CD14-positive monocyte (primary cell): ENCODE results near the gene FGF14. TPM values are rescaled to one million over a fixed set of nuclear protein-coding genes. Genes with fewer than 3 reads are reported as not detected.

Experiments used
- DNase-seq, 3 donors: peaks; one replicate each; pipeline ENCODE4 v3.0.0-alpha.2; 2011 to 2022
- H2AFZ ChIP-seq: 2 replicates; pipeline ENCODE4 v1.6.0; 2012; ENCODE audit warnings: mild to moderate bottlenecking, low read depth, low read length, inconsistent platforms; ENCODE audit not compliant: insufficient read depth, poor library complexity, severe bottlenecking
- H3K27ac ChIP-seq, 2 donors: 1 replicate in 1 of 2; 2 replicates in 1 of 2; pipeline ENCODE4 v1.5.1; 2012 to 2013; ENCODE audit warnings: low read length in 2 of 2, control low read depth in 1 of 2, inconsistent platforms in 1 of 2, low read depth in 1 of 2, mild to moderate bottlenecking in 1 of 2
- H3K27me3 ChIP-seq, 2 donors: one replicate each; pipeline versions ENCODE4 v1.6.0 to v1.6.1; 2011 to 2013; ENCODE audit warnings: low read length in 2 of 2; ENCODE audit not compliant: control insufficient read depth in 2 of 2, insufficient read depth in 2 of 2
- H3K36me3 ChIP-seq, 2 donors: replicated peaks in 1 of 2; 1 replicate in 1 of 2; 2 replicates in 1 of 2; pipeline versions ENCODE4 v1.5.1 to v1.6.1; 2012 to 2013; ENCODE audit warnings: low read length in 2 of 2, control low read depth in 1 of 2, inconsistent platforms in 1 of 2, mild to moderate bottlenecking in 1 of 2; ENCODE audit not compliant: insufficient read depth in 2 of 2, control insufficient read depth in 1 of 2
- H3K4me1 ChIP-seq, 2 donors: 1 replicate in 1 of 2; 2 replicates in 1 of 2; pipeline versions ENCODE4 v1.5.1 to v1.6.1; 2012 to 2013; ENCODE audit warnings: low read length in 2 of 2, control low read depth in 1 of 2, inconsistent platforms in 1 of 2, mild to moderate bottlenecking in 1 of 2, moderate library complexity in 1 of 2; ENCODE audit not compliant: insufficient read depth in 2 of 2, control insufficient read depth in 1 of 2
- H3K4me2 ChIP-seq: replicated peaks from 2 replicates; pipeline ENCODE3; 2012; ENCODE audit warnings: low read length, moderate library complexity, mild to moderate bottlenecking; ENCODE audit not compliant: poor library complexity, severe bottlenecking; ENCODE audit errors: extremely low read depth
- H3K4me3 ChIP-seq, 3 experiments: fragments of 200-600 bp in 1 of 3; sonication (generic) in 1 of 3; replicated peaks in 1 of 3; 1 replicate in 2 of 3; 2 replicates in 1 of 3; pipeline ENCODE4 v1.5.1; 2011 to 2013; ENCODE audit warnings: low read length in 3 of 3, mild to moderate bottlenecking in 3 of 3, control low read depth in 2 of 3, low read depth in 2 of 3, inconsistent platforms in 1 of 3, moderate library complexity in 1 of 3
- H3K79me2 ChIP-seq: 2 replicates; pipeline ENCODE4 v1.6.0; 2012; ENCODE audit warnings: mild to moderate bottlenecking, control low read depth, inconsistent platforms, low read length, moderate library complexity; ENCODE audit not compliant: insufficient read depth
- H3K9ac ChIP-seq: 2 replicates; pipeline ENCODE4 v1.6.0; 2017; ENCODE audit warnings: low read length, mild to moderate bottlenecking; ENCODE audit not compliant: insufficient read depth, poor library complexity, severe bottlenecking
- H3K9me3 ChIP-seq, 2 donors: replicated peaks in 1 of 2; 1 replicate in 1 of 2; 2 replicates in 1 of 2; pipeline versions ENCODE4 v1.5.1 to v1.6.1; 2012 to 2013; ENCODE audit warnings: low read length in 2 of 2, control low read depth in 1 of 2; ENCODE audit not compliant: control insufficient read depth in 1 of 2, insufficient read depth in 1 of 2
- H4K20me1 ChIP-seq: 2 replicates; pipeline ENCODE4 v1.6.0; 2012; ENCODE audit warnings: mild to moderate bottlenecking, low read length, control low read depth, moderate library complexity; ENCODE audit not compliant: insufficient read depth
- H3K27ac Mint-ChIP-seq, 7 donors: one replicate each; pipeline ENCODE4 v1.8.0; 2020; ENCODE audit warnings: mild to moderate bottlenecking in 7 of 7, mixed read lengths in 7 of 7, moderate library complexity in 6 of 7, inconsistent platforms in 2 of 7
- H3K27me3 Mint-ChIP-seq, 3 donors: one replicate each; pipeline ENCODE4 v1.8.0; 2021 to 2022; ENCODE audit warnings: low read depth in 3 of 3, mild to moderate bottlenecking in 3 of 3, mixed read lengths in 3 of 3, moderate library complexity in 3 of 3, inconsistent platforms in 1 of 3
- H3K36me3 Mint-ChIP-seq, 2 donors: one replicate each; pipeline ENCODE4 v1.8.0; 2020; ENCODE audit warnings: mixed read lengths in 2 of 2, inconsistent platforms in 1 of 2, mild to moderate bottlenecking in 1 of 2
- H3K4me1 Mint-ChIP-seq: one replicate; pipeline ENCODE4 v1.8.0; 2020; ENCODE audit warnings: mild to moderate bottlenecking, mixed read lengths
- H3K4me3 Mint-ChIP-seq, 2 donors: one replicate each; pipeline ENCODE4 v1.8.0; 2020; ENCODE audit warnings: mild to moderate bottlenecking in 2 of 2, mixed read lengths in 2 of 2, moderate library complexity in 1 of 2
- H3K9me3 Mint-ChIP-seq, 7 donors: one replicate each; pipeline ENCODE4 v1.8.0; 2020 to 2022; ENCODE audit warnings: mixed read lengths in 7 of 7, mild to moderate bottlenecking in 6 of 7, moderate library complexity in 6 of 7, inconsistent platforms in 2 of 7
- CTCF ChIP-seq: fragments of 200-600 bp; IDR thresholded peaks from one replicate; pipeline ENCODE4 v1.8.0; 2022; ENCODE audit warnings: antibody characterized with exemption, mild to moderate bottlenecking
- WGBS: methylation state at CpG from one replicate; pipeline ENCODE4 v1.1.5; 2013; ENCODE audit warnings: missing lambda C conversion rate; ENCODE audit not compliant: insufficient coverage; 5-methylcytosine and 5-hydroxymethylcytosine counted together
- intact Hi-C, 2 donors: fragments of 100-400 bp; cut with micrococcal nuclease; formaldehyde crosslinking; loops; one replicate each; pipeline versions ENCODE4 v1.15.0 to v1.15.1; 2023
- polyA plus RNA-seq, 3 donors: library from polyadenylated mRNA; depleted of rRNA in 1 of 3; unstranded in 2 of 3; stranded (reverse) in 1 of 3; fragments of 300-500 nt in 2 of 3; fragments of >200 nt in 1 of 3; fragmentation: Illumina TruSeq in 2 of 3; gene quantifications; 1 replicate in 2 of 3; 2 replicates in 1 of 3; pipeline ENCODE4 v1.2.3, GENCODE V29; 2012 to 2021

Gene FGF14
- polyA plus RNA-seq, 3 donors: not detected

GRCh38 chr13:101916775-101917474, 484.9 kb downstream of the FGF14 start:
- no peaks in the 10 kb centered on the region for H3K4me1 Mint-ChIP-seq
- no peak overlapping the region for H3K9ac ChIP-seq
- no peak overlapping the region for H3K27ac Mint-ChIP-seq
- peaks cover 0 to 9% (median 1%) of the 10 kb centered on the region in 7 donors for H3K9me3 Mint-ChIP-seq
- 2% methylated on average over 70 of the region's 73 CpGs for WGBS
- peaks cover 44 to 54% (median 49%) of the 10 kb centered on the region in 3 donors for H3K27me3 Mint-ChIP-seq
- intact Hi-C loops: no loop called here
- peaks cover 37 to 62% of the 10 kb centered on the region in 2 donors for H3K27me3 ChIP-seq
- no peaks in the 10 kb centered on the region for H3K4me1 ChIP-seq
- no peak overlapping the region for H3K27ac ChIP-seq
- no peak for TF ChIP-seq CTCF
- no peak overlapping the region for H2AFZ ChIP-seq
- H3K4me3 Mint-ChIP-seq: peak overlapping the region in 1 of 2 donors; percentile 47
- no peaks in the 10 kb centered on the region for H4K20me1 ChIP-seq
- no peaks in the 10 kb centered on the region for H3K36me3 Mint-ChIP-seq
- H3K4me2 ChIP-seq: no peak overlapping the region
- DNase-seq: no peak
- no peaks in the 10 kb centered on the region for H3K36me3 ChIP-seq
- H3K9me3 ChIP-seq: peaks cover 0 to 13% of the 10 kb centered on the region in 2 donors
- H3K79me2 ChIP-seq: no peaks in the 10 kb centered on the region
- no peak overlapping the region for H3K4me3 ChIP-seq

- Mint-ChIP-seq H3K27me3 (peaks cover 40 to 54% (median 49%) of the 10 kb centered on the region in 3 donors), H3K9me3 (peaks cover 0 to 9% (median 1%) of the 10 kb centered on the region in 7 donors), H3K27ac (no peak overlapping the region), H3K4me3 (peak overlapping the region in 1 of 2 donors; percentile 71), H3K36me3 (no peaks in the 10 kb centered on the region), H3K4me1 (no peaks in the 10 kb centered on the region)
- H3K4me2 ChIP-seq: no peak overlapping the region
- no peaks in the 10 kb centered on the region for H4K20me1 ChIP-seq
- H3K4me3 ChIP-seq: no peak overlapping the region
- H3K27ac ChIP-seq: no peak overlapping the region
- no peaks in the 10 kb centered on the region for H3K4me1 ChIP-seq
- H3K36me3 ChIP-seq: no peaks in the 10 kb centered on the region
- H3K9me3 ChIP-seq: peaks cover 0 to 13% of the 10 kb centered on the region in 2 donors
- no peak for TF ChIP-seq CTCF
- intact Hi-C loops: no loop called here
- H3K9ac ChIP-seq: no peak overlapping the region
- peaks cover 37 to 60% of the 10 kb centered on the region in 2 donors for H3K27me3 ChIP-seq
- H2AFZ ChIP-seq: no peak overlapping the region
- WGBS: 1% methylated on average over 57 of the region's 62 CpGs
- DNase-seq: no peak
- no peaks in the 10 kb centered on the region for H3K79me2 ChIP-seq
Measured at GRCh38 chr13:101916108-101916774, 485.6 kb downstream of the FGF14 start.
